ENCODE data around the gene TBX15.

- no peak for TF ChIP-seq EZH2 (IDR thresholded peaks at IDR 0.05; ENCODE audit: insufficient read depth, poor library complexity, severe bottlenecking)
- no peak for TF ChIP-seq EZH2phosphoT487 (IDR thresholded peaks at IDR 0.05; ENCODE audit: insufficient read depth, low read depth)
Observed at GRCh38 chr1:119001181-119002027, 13.3 kb upstream of the TBX15 start.

All from GM23248 (cell line).